ENCODE data around the gene RANBP17.

Gene RANBP17

DNA sequence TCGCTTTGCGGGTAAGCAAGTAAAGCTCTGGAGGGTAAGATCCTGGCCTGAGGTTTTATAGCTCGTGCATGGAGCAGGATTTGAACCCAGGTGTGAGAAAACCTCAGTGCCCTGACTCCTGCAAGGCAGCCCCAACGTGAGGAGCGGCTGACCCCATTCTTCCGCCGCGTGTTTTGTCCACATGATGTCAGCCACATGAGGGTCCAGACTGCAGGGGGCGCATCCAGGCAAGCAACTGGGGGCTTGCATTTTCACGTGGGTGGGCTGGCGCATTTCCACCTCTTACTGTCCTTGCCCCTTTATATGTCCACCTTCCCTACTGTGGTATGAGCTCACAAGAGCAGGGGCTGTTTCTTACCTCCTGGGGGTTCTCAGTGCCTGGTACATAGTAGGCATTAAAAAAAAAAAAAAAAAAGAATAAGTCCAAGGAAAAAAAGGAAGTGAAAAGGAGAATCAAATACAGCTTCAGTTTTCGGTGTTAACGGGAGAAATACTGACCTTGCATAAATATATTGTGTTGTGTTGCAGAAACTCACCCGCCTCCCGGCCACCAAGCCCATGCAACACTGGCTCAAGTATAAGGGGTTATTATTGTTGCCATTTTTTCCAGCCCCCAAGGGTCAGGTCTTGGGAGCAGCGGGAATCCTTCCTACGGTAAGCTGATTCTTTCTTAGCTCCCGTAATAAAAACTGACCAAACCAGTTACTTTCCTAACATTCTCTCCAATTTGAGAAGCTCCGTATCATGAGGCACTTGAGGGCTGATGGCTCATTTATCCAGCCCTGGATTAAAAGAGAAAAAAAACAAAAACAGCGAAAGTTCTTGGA is 462.2 kb downstream of the RANBP17 start:
- no peak for DNase-seq

DNA sequence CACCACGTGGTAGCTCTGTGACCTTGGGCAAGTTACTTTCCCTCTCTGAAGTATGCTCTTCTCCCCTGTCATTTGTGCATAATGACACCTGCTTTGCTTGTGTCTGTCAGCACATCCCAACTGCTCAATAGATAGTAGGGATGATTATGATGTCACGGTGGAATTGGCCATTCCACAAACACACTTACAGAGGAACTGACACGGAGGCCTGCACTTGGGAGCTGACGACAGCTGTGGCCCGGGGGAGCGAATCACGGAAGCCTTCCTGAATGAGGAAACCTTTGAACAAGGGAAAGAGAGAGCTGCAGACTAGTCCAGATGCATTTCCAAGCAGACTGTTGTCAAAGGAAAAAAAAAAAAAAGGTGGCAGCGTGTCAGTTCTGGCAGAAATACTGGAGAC is 468.2 kb downstream of the RANBP17 start:
- no peak for DNase-seq

GRCh38 chr5:171335616-171336015 is 473.8 kb downstream of the RANBP17 start:
- DNase-seq, result no peak

DNA sequence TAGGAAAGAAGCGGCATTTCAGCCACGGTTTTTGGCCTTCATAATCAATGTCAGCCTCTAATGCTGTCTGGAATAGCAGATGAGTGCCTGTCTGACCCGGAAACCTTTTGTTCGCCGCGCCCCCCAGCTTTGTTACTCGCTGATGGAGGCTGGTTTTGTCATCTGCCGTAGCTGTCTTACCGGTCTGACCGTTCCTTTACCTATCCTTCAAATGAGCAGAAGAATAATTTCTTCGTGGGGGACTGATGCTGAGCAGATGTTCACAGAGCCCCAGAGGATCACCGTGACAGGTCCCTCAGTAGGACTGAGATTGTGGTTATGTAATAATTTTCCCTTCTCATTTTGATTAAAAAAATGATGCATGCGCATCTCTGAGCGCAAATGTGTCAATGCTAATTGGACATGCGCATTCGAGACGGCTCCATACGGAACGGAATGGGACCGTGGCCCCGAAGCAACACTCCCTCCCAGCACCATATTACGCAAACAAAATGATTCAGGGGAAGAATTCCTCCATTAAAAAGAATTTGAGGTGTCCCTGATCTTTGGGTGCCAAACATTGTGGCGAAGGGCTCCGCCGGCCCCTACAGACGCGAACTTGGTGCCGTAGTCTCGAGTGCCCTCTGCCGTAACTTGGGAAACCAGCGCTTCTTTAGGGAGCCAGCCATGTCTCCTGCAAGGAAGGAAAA is 474.8 kb downstream of the RANBP17 start:
- peak; percentile 24 for DNase-seq

GRCh38 chr5:171337210-171337569 is 475.4 kb downstream of the RANBP17 start:
- DNase-seq, result no peak

GRCh38 chr5:171340042-171340441 is 478.2 kb downstream of the RANBP17 start:
- no peak for DNase-seq

DNA sequence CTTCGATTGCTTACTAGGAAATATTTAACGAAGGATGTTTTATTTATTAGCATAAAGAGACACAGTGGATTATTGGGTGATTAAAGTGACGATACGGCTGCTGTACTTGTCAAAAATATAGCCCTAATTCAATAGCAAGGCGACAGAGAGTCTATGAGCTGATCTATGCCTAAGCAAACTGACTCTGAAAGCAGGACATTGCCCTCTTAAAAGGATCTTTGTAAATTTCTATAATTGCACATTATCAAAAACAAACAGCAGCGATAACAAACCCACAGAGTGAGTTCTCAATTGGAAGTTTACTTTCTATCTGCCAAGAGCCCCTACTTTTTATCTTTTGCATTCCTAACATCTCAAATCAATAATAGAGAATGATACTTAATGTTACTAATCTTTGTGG is 478.7 kb downstream of the RANBP17 start:
- no peak for DNase-seq

GRCh38 chr5:171342362-171343111 is 480.7 kb downstream of the RANBP17 start:
- DNase-seq, result peak; percentile 46

DNA sequence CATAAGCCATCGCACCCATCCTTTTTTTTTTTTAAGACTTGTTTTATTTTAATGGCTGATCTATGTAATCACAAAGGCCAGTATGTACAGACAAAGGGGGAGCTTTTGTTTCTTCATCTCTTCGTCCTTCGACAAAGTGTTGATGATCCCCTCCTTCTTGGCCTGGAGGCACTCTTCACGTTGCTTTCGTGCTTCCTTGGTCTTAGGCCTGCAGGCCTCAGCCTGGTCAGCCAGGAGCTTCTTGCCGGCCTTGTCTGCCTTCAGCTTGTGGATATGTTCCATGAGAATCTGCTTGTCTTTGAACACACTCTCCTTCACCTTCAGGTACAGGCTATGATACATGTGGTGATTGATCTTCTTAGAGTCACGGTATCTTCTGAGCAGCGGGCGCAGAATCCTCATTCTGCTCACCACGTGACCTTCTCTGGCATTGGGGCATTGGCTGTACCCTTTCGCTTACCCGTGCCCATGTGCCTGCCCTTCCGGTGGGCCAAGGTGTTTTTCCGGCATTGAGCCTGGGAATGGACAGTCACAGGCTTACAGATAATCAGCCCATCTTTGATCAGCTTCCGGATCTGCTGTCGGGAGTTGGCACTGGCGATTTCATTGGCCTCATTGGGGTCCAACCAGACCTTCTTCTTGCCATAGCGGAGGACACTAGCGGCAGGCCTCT is 483.3 kb downstream of the RANBP17 start:
- DNase-seq, result no peak

All from CD4-positive, alpha-beta T cell treated with Interleukin-17A for 1 hour (primary cell).